Stimulated activated CD4-positive, alpha-beta T cell treated with anti-CD3 and anti-CD28 coated beads, Interleukin-4, amount 100 ng/mL, for 48 hours (primary cell): ENCODE results near the gene GGCX.
"Not testable (repeated sequence)": the region's sequence is repeated elsewhere in the genome, so short reads cannot be mapped to it uniquely, and the experiment has no call there.

ENCODE experiments used
- DNase-seq, 2 donors: peaks; one replicate each; pipeline ENCODE4 v3.0.0-alpha.2; 2020; ENCODE audit warnings: low read depth in 2 of 2

Gene GGCX

GRCh38 chr2:85575739-85576138 lies 14.4 kb upstream of the GGCX start:
- no peak for DNase-seq

GRCh38 chr2:85566265-85566664 lies 5.0 kb upstream of the GGCX start:
- no peak for DNase-seq

GRCh38 chr2:85564144-85564563 lies 2.9 kb upstream of the GGCX start:
- DNase-seq, result no peak

GRCh38 chr2:85560812-85561279 lies 447 bp downstream of the GGCX start:
- DNase-seq, result no peak

- DNase-seq, result not testable (repeated sequence)
Measured at GRCh38 chr2:85560403-85560726, 928 bp downstream of the GGCX start.

- no peak for DNase-seq
Measured at GRCh38 chr2:85558160-85558559, 3.1 kb downstream of the GGCX start.

GRCh38 chr2:85557130-85557529 lies 4.2 kb downstream of the GGCX start:
- no peak for DNase-seq

GRCh38 chr2:85554980-85555612 lies 6.2 kb downstream of the GGCX start:
- DNase-seq, result no peak

GRCh38 chr2:85553184-85553583 lies 8.1 kb downstream of the GGCX start:
- no peak for DNase-seq

GRCh38 chr2:85551698-85552678 lies 9.3 kb downstream of the GGCX start:
- DNase-seq, result peak; percentile 76 to 79

- DNase-seq, result no peak
Measured at GRCh38 chr2:85550486-85550885, 10.8 kb downstream of the GGCX start.

GRCh38 chr2:85549826-85550225 lies 11.5 kb downstream of the GGCX start:
- no peak for DNase-seq

- no peak for DNase-seq
Measured at GRCh38 chr2:85549095-85549494, 12.2 kb downstream of the GGCX start.

- DNase-seq, result no peak
Measured at GRCh38 chr2:85548608-85548900, 12.7 kb downstream of the GGCX start.

GRCh38 chr2:85547859-85548607 lies 13.3 kb downstream of the GGCX start:
- DNase-seq, result no peak

GRCh38 chr2:85547089-85547858 lies 14.0 kb downstream of the GGCX start:
- no peak for DNase-seq

- no peak for DNase-seq
Measured at GRCh38 chr2:85545780-85546240, 15.5 kb downstream of the GGCX start.

GRCh38 chr2:85544915-85545779 lies 16.1 kb downstream of the GGCX start:
- DNase-seq, result not testable (repeated sequence)

GRCh38 chr2:85544254-85544691 lies 17.0 kb downstream of the GGCX start:
- DNase-seq, result not testable (repeated sequence)

GRCh38 chr2:85542777-85543176 lies 18.5 kb downstream of the GGCX start:
- no peak for DNase-seq
